Mesothelial cell of epicardium (in vitro differentiated cells): ENCODE measurements around the gene HSD17B2. TPM values are rescaled to one million over a fixed set of nuclear protein-coding genes. Genes with fewer than 3 reads are reported as not detected.

Experiments used
- DNase-seq, 2 experiments: peaks; one replicate each; pipeline ENCODE4 v3.0.0; 2021; ENCODE audit warnings: low spot score in 2 of 2; ENCODE audit not compliant: unreplicated experiment in 2 of 2
- H3K27ac Mint-ChIP-seq: 2 replicates; pipeline ENCODE4 v1.8.0; 2021; ENCODE audit warnings: mixed read lengths
- H3K27me3 Mint-ChIP-seq: 2 replicates; pipeline ENCODE4 v1.8.0; 2021; ENCODE audit warnings: low read depth, mixed read lengths
- H3K36me3 Mint-ChIP-seq: 2 replicates; pipeline ENCODE4 v1.8.0; 2021; ENCODE audit warnings: mixed read lengths
- H3K4me1 Mint-ChIP-seq: 2 replicates; pipeline ENCODE4 v1.8.0; 2021; ENCODE audit warnings: mixed read lengths
- H3K4me3 Mint-ChIP-seq: 2 replicates; pipeline ENCODE4 v1.8.0; 2021; ENCODE audit warnings: mild to moderate bottlenecking, moderate library complexity, mixed read lengths
- H3K9me3 Mint-ChIP-seq: 2 replicates; pipeline ENCODE4 v1.8.0; 2021; ENCODE audit warnings: mixed read lengths
- CTCF ChIP-seq: fragments of 200-600 bp; sonication (generic); IDR thresholded peaks from one replicate; pipeline ENCODE4 v1.5.0; 2021; ENCODE audit warnings: antibody characterized with exemption; ENCODE audit not compliant: unreplicated experiment
- total RNA-seq: library from RNA; stranded (reverse); gene quantifications from 3 replicates; pipeline ENCODE4 v1.2.1, GENCODE V29; 2021

Gene HSD17B2
- total RNA-seq, 1 donor from 2014 or later = 3.1 TPM

- DNase-seq = no peak
- H3K9me3 Mint-ChIP-seq = no peaks in the 10 kb centered on the region
- H3K36me3 Mint-ChIP-seq = no peaks in the 10 kb centered on the region
- H3K4me3 Mint-ChIP-seq = no peak overlapping the region
- peaks cover 11% of the 10 kb centered on the region for H3K4me1 Mint-ChIP-seq
- H3K27me3 Mint-ChIP-seq = peaks cover under 1% of the 10 kb centered on the region
- no peak overlapping the region for H3K27ac Mint-ChIP-seq
- TF ChIP-seq CTCF = no peak
Measured at GRCh38 chr16:82062645-82063058, 27.6 kb downstream of the HSD17B2 start.

- Mint-ChIP-seq H3K36me3 (no peaks in the 10 kb centered on the region), H3K27ac (no peak overlapping the region), H3K4me1 (peaks cover 11% of the 10 kb centered on the region), H3K4me3 (no peak overlapping the region), H3K27me3 (peaks cover 7% of the 10 kb centered on the region), H3K9me3 (no peaks in the 10 kb centered on the region)
- DNase-seq = no peak
- TF ChIP-seq CTCF = no peak
Measured at GRCh38 chr16:82063456-82064082, 28.5 kb downstream of the HSD17B2 start.

- TF ChIP-seq CTCF = no peak
- Mint-ChIP-seq H3K9me3 (peaks cover 4% of the 10 kb centered on the region), H3K27ac (no peak overlapping the region), H3K4me3 (no peak overlapping the region), H3K4me1 (peaks cover 4% of the 10 kb centered on the region), H3K36me3 (no peaks in the 10 kb centered on the region), H3K27me3 (peaks cover 11% of the 10 kb centered on the region)
- no peak for DNase-seq
Measured at GRCh38 chr16:82067042-82067803, 32.2 kb downstream of the HSD17B2 start.

GRCh38 chr16:82067804-82068325 is 32.8 kb downstream of the HSD17B2 start:
- Mint-ChIP-seq H3K27ac (no peak overlapping the region), H3K4me3 (no peak overlapping the region), H3K4me1 (peaks cover 4% of the 10 kb centered on the region), H3K27me3 (peaks cover 11% of the 10 kb centered on the region), H3K9me3 (peaks cover 4% of the 10 kb centered on the region), H3K36me3 (no peaks in the 10 kb centered on the region)
- TF ChIP-seq CTCF = no peak
- no peak for DNase-seq

GRCh38 chr16:82070656-82071369 is 35.8 kb downstream of the HSD17B2 start:
- Mint-ChIP-seq H3K4me3 (no peak overlapping the region), H3K27ac (no peak overlapping the region), H3K27me3 (peaks cover 15% of the 10 kb centered on the region), H3K36me3 (no peaks in the 10 kb centered on the region), H3K4me1 (peaks cover 4% of the 10 kb centered on the region), H3K9me3 (peaks cover 14% of the 10 kb centered on the region)
- no peak for TF ChIP-seq CTCF
- no peak for DNase-seq
